HCT116 (cell line): ENCODE measurements around the gene PRPF39. TPM values are rescaled to one million over a fixed set of nuclear protein-coding genes. Genes with fewer than 3 reads are reported as not detected.
A peak's percentile ranks its signal among the peaks of the same experiment; 100 is the strongest.

Source experiments
- ATAC-seq: fragments of 200-7000 bp; cut with Tn5 transposase; 2 replicates; pipeline ENCODE4 v1.9.1; 2020; ENCODE audit warnings: mild to moderate bottlenecking, moderate library complexity
- BruUV-seq: library from RNA; stranded (reverse); fragments of 400-500 nt; replicated peaks from 2 replicates; lab custom pipeline; 2021; lab: Mats Ljungman, UMichigan
- CTCF ChIA-PET: fragments of 300-600 bp; sonication (Branson Sonifier 250); formaldehyde crosslinking; loops from one replicate; lab custom pipeline; 2021; ENCODE audit warnings: antibody characterized with exemption; lab: Charles Lee
- POLR2A ChIA-PET: fragments of 300-600, 350-600 bp; sonication (Branson Sonifier 250); formaldehyde crosslinking; loops from one replicate; lab custom pipeline; 2021; ENCODE audit warnings: antibody characterized with exemption; lab: Charles Lee
- RAD21 ChIA-PET, 2 experiments: fragments of 300-600 bp; sonication (Branson Sonifier 250); formaldehyde crosslinking; loops; one replicate each; lab custom pipeline; 2023; ENCODE audit warnings: low total read pairs in 2 of 2; ENCODE audit not compliant: uncharacterized antibody in 2 of 2, unreplicated experiment in 2 of 2, low non-redundant PET in 1 of 2; lab: Charles Lee
- DNase-seq: peaks from one replicate; pipeline ENCODE4 v3.0.0-alpha.2; 2010; ENCODE audit warnings: low read depth, low spot score
- H2AFZ ChIP-seq: fragments of 200-600 bp; shearing (Covaris generic), sonication (generic); 2 replicates; pipeline ENCODE4 v1.6.1; 2017; ENCODE audit warnings: low read depth, mixed run types, mixed read lengths, antibody characterized with exemption, low read length; ENCODE audit not compliant: poor library complexity, severe bottlenecking
- H3K27ac ChIP-seq: 2 replicates; pipeline ENCODE4 v1.5.1; 2012; ENCODE audit warnings: low read depth, low read length
- H3K27me3 ChIP-seq: fragments of 200-600 bp; sonication (generic); 2 replicates; pipeline ENCODE4 v1.6.1; 2016; ENCODE audit warnings: mixed run types, low read length, mixed read lengths; ENCODE audit not compliant: insufficient read depth
- H3K36me3 ChIP-seq, 2 experiments: fragments of 200-500 bp in 1 of 2; fragments of 200-600 bp in 1 of 2; sonication (Bioruptor generic) in 1 of 2; sonication (generic) in 1 of 2; 2 replicates each; pipeline versions ENCODE4 v1.5.1 to v1.6.1; 2014 to 2016; ENCODE audit warnings: low read length in 2 of 2, inconsistent platforms in 1 of 2, mixed read lengths in 1 of 2, mixed run types in 1 of 2; ENCODE audit not compliant: insufficient read depth in 2 of 2, control insufficient read depth in 1 of 2
- H3K4me1 ChIP-seq, 2 experiments: fragments of 200-600 bp in 1 of 2; sonication (generic) in 1 of 2; 2 replicates each; pipeline versions ENCODE4 v1.5.1 to v1.6.1; 2012 to 2017; ENCODE audit warnings: low read length in 2 of 2, inconsistent platforms in 1 of 2, mild to moderate bottlenecking in 1 of 2, mixed read lengths in 1 of 2, mixed run types in 1 of 2, moderate library complexity in 1 of 2; ENCODE audit not compliant: insufficient read depth in 2 of 2, control insufficient read depth in 1 of 2
- H3K4me2 ChIP-seq: fragments of 200-600 bp; sonication (generic); 2 replicates; pipeline ENCODE4 v1.6.1; 2017; ENCODE audit warnings: mixed run types, low read length, mixed read lengths
- H3K4me3 ChIP-seq, 2 experiments: fragments of 200-600 bp in 1 of 2; sonication (generic) in 1 of 2; replicated peaks in 1 of 2; 2 replicates each; pipeline ENCODE4 v1.5.1; 2011 to 2016; ENCODE audit warnings: low read length in 2 of 2, control low read depth in 1 of 2, low read depth in 1 of 2, mild to moderate bottlenecking in 1 of 2, mixed read lengths in 1 of 2, mixed run types in 1 of 2
- H3K79me2 ChIP-seq: fragments of 200-600 bp; sonication (generic); 2 replicates; pipeline ENCODE4 v1.6.1; 2017; ENCODE audit warnings: mild to moderate bottlenecking, mixed run types, low read length, moderate library complexity, mixed read lengths; ENCODE audit not compliant: insufficient read depth
- H3K9ac ChIP-seq: fragments of 200-600 bp; sonication (generic); 2 replicates; pipeline ENCODE4 v1.6.1; 2016; ENCODE audit warnings: low read length, mixed read lengths
- H3K9me2 ChIP-seq: fragments of 200-600 bp; sonication (generic), shearing (Covaris generic); 2 replicates; pipeline ENCODE4 v1.6.1; 2017; ENCODE audit warnings: mixed run types, mild to moderate bottlenecking, moderate library complexity; ENCODE audit not compliant: insufficient read depth
- H3K9me3 ChIP-seq, 2 experiments: fragments of 200-500 bp in 1 of 2; fragments of 200-600 bp in 1 of 2; sonication (Bioruptor generic) in 1 of 2; sonication (generic) in 1 of 2; 2 replicates each; pipeline ENCODE4 v1.6.1; 2014 to 2017; ENCODE audit warnings: low read length in 2 of 2, mixed read lengths in 2 of 2, inconsistent platforms in 1 of 2, low read depth in 1 of 2, mild to moderate bottlenecking in 1 of 2, mixed run types in 1 of 2, moderate library complexity in 1 of 2; ENCODE audit not compliant: control insufficient read depth in 1 of 2, insufficient read depth in 1 of 2
- H4K20me1 ChIP-seq: fragments of 200-600 bp; sonication (generic), shearing (Covaris generic); 2 replicates; pipeline ENCODE4 v1.6.1; 2017; ENCODE audit warnings: mixed run types, mild to moderate bottlenecking, moderate library complexity; ENCODE audit not compliant: insufficient read depth
- CEBPB ChIP-seq: IDR thresholded peaks from 2 replicates; pipeline ENCODE4 v1.6.1; 2012; ENCODE audit warnings: low read depth
- EGR1 ChIP-seq: IDR thresholded peaks from 2 replicates; pipeline ENCODE4 v1.6.1; 2012; ENCODE audit warnings: low read depth
- ELF1 ChIP-seq: IDR thresholded peaks from 2 replicates; pipeline ENCODE4 v1.6.1; 2012; ENCODE audit warnings: low read depth, borderline replicate concordance
- EZH2phosphoT487 ChIP-seq: fragments of 200-600 bp; IDR thresholded peaks from 2 replicates; pipeline ENCODE4 v1.6.1; 2018; ENCODE audit warnings: antibody characterized with exemption, borderline replicate concordance
- FOSL1 ChIP-seq: IDR thresholded peaks from 2 replicates; pipeline ENCODE4 v1.6.1; 2012; ENCODE audit warnings: low read depth
- JUND ChIP-seq: IDR thresholded peaks from 2 replicates; pipeline ENCODE4 v1.6.1; 2012
- POLR2A ChIP-seq: IDR thresholded peaks from 2 replicates; pipeline ENCODE4 v1.7.0; 2011; ENCODE audit warnings: borderline replicate concordance; ENCODE audit not compliant: insufficient read depth, insufficient read length; ENCODE audit errors: extremely low read depth
- POLR2AphosphoS5 ChIP-seq: IDR thresholded peaks from 2 replicates; pipeline ENCODE4 v1.6.1; 2011; ENCODE audit warnings: mild to moderate bottlenecking, low read depth, low read length, moderate library complexity
- RAD21 ChIP-seq: IDR thresholded peaks from 2 replicates; pipeline ENCODE4 v1.6.1; 2012; ENCODE audit warnings: low read depth, mild to moderate bottlenecking
- SIN3A ChIP-seq: IDR thresholded peaks from 2 replicates; pipeline ENCODE4 v1.6.1; 2012; ENCODE audit warnings: low read depth
- SP1 ChIP-seq: IDR thresholded peaks from 2 replicates; pipeline ENCODE4 v1.6.1; 2012; ENCODE audit warnings: low read depth
- SRF ChIP-seq: IDR thresholded peaks from 2 replicates; pipeline ENCODE4 v1.6.1; 2012; ENCODE audit warnings: low read depth
- YY1 ChIP-seq: IDR thresholded peaks from 2 replicates; pipeline ENCODE4 v1.6.1; 2011; ENCODE audit warnings: low read length, low read depth, moderate library complexity, mild to moderate bottlenecking; ENCODE audit not compliant: insufficient replicate concordance; ENCODE audit errors: extremely low read depth
- ZFX ChIP-seq: fragments of 450-650 bp; IDR thresholded peaks from 2 replicates; pipeline ENCODE4 v1.6.1; 2017
- intact Hi-C: fragments of 100-400 bp; cut with micrococcal nuclease; formaldehyde crosslinking; loops from 2 replicates; pipeline ENCODE4 v1.10.0; 2022
- total RNA-seq: library from RNA; stranded (reverse); gene quantifications from one replicate; pipeline ENCODE4 v1.2.1, GENCODE V29; 2021; ENCODE audit not compliant: unreplicated experiment
- TF ChIP-seq, protein P1 (sequence below): IDR thresholded peaks from 2 replicates; pipeline ENCODE4 v1.6.1; 2012
- TF ChIP-seq, protein P2 (sequence below): IDR thresholded peaks from 2 replicates; pipeline ENCODE4 v1.6.1; 2012; ENCODE audit warnings: low read depth
- TF ChIP-seq, protein P3 (sequence below), 3 experiments: fragments of 200-600 bp in 1 of 3; sonication (generic) in 1 of 3; IDR thresholded peaks in 2 of 3; conservative IDR thresholded peaks in 1 of 3; 2 replicates each; pipeline ENCODE4 v1.5.1; 2012 to 2017; ENCODE audit warnings: low read depth in 2 of 3, low read length in 2 of 3, antibody characterized with exemption in 1 of 3, borderline replicate concordance in 1 of 3, control low read depth in 1 of 3, mild to moderate bottlenecking in 1 of 3, mixed read lengths in 1 of 3, mixed run types in 1 of 3, moderate library complexity in 1 of 3; ENCODE audit not compliant: insufficient read depth in 1 of 3
- TF ChIP-seq, protein P4 (sequence below): IDR thresholded peaks from 2 replicates; pipeline ENCODE4 v1.6.1; 2011; ENCODE audit warnings: mild to moderate bottlenecking, low read length, moderate library complexity; ENCODE audit not compliant: insufficient replicate concordance; ENCODE audit errors: extremely low read depth
- TF ChIP-seq, protein P5 (sequence below): IDR thresholded peaks from 2 replicates; pipeline ENCODE4 v1.6.1; 2012

Gene PRPF39
- total RNA-seq, 1 experiment from 2014 or later = 44.7 TPM

DNA sequence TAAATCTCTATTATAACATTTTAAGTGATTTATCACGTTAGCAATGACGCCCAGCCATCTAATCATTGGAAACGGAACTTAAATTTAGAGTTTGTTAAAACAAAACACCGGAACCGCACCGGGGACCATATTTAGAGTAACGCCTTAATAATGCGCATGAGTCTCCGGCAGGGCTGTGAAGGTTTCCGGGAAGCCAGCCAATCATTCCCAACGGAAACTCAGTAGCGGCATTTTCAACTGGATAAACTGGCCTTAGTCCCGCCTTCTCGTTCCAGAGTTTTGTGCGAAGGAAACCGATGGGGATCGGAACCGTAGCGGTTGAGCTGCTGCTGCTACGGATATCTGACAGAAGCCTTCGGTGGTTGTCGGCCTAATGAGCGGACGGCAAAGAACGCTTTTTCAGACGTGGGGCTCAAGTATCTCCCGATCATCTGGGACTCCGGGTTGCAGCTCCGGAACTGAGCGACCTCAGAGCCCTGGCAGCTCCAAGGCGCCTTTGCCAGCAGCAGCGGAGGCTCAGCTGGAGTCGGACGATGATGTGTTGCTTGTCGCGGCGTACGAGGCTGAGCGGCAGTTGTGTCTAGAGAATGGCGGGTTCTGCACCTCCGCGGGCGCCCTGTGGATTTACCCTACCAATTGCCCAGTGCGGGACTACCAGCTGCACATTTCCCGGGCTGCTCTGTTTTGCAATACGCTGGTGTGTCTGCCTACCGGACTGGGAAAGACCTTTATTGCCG is 51.9 kb downstream of the PRPF39 start, which contains the start of gene FANCM:
FANCM (plus strand) TSS at position 272 of the 737 bp plus-strand sequence; CDS start at position 374, 102 bp downstream.
- Histone ChIP-seq H3K27me3 (no peaks in the 10 kb centered on the region), H3K27ac (peak within 1 kb of the TSS; percentile 70), H3K4me3 (peak within 1 kb of the TSS; percentile 67 to 92), H3K79me2 (peaks cover 82% of the 10 kb centered on the region), H3K9me2 (no peaks in the 10 kb centered on the region), H3K36me3 (no peaks in the 10 kb centered on the region), H3K9me3 (no peaks in the 10 kb centered on the region), H3K4me2 (peak within 1 kb of the TSS; percentile 78), H4K20me1 (no peaks in the 10 kb centered on the region), H3K4me1 (peaks cover 9 to 21% of the 10 kb centered on the region in 2 experiments), H3K9ac (peak within 1 kb of the TSS; percentile 71), H2AFZ (peak within 1 kb of the TSS; percentile 69)
- POLR2A ChIA-PET = interaction anchor here (0.8 kb wide), 1 partner anchor 43 kb away, joined by 3 read pairs; no protein-coding TSS in a partner anchor
- BruUV-seq = TSS peak; percentile 70
- RAD21 ChIA-PET = no interaction called here
- ATAC-seq (peak; percentile 67), DNase-seq (peak; percentile 98)
- CTCF ChIA-PET = no interaction called here
- intact Hi-C loops = loop anchor here (2.0 kb wide), 1 partner anchor 175 kb away; the partner anchor contains the start of gene KLHL28
- TF ChIP-seq, protein P1, sequence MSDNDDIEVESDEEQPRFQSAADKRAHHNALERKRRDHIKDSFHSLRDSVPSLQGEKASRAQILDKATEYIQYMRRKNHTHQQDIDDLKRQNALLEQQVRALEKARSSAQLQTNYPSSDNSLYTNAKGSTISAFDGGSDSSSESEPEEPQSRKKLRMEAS = peak; percentile 58
- peak; percentile 79 for TF ChIP-seq POLR2A
- no peak for TF ChIP-seq JUND
- TF ChIP-seq EZH2phosphoT487 = no peak
- TF ChIP-seq EGR1 = no peak
- TF ChIP-seq ELF1 = peak; percentile 55
- no peak for TF ChIP-seq FOSL1
- no peak for TF ChIP-seq RAD21
- TF ChIP-seq, protein P2, sequence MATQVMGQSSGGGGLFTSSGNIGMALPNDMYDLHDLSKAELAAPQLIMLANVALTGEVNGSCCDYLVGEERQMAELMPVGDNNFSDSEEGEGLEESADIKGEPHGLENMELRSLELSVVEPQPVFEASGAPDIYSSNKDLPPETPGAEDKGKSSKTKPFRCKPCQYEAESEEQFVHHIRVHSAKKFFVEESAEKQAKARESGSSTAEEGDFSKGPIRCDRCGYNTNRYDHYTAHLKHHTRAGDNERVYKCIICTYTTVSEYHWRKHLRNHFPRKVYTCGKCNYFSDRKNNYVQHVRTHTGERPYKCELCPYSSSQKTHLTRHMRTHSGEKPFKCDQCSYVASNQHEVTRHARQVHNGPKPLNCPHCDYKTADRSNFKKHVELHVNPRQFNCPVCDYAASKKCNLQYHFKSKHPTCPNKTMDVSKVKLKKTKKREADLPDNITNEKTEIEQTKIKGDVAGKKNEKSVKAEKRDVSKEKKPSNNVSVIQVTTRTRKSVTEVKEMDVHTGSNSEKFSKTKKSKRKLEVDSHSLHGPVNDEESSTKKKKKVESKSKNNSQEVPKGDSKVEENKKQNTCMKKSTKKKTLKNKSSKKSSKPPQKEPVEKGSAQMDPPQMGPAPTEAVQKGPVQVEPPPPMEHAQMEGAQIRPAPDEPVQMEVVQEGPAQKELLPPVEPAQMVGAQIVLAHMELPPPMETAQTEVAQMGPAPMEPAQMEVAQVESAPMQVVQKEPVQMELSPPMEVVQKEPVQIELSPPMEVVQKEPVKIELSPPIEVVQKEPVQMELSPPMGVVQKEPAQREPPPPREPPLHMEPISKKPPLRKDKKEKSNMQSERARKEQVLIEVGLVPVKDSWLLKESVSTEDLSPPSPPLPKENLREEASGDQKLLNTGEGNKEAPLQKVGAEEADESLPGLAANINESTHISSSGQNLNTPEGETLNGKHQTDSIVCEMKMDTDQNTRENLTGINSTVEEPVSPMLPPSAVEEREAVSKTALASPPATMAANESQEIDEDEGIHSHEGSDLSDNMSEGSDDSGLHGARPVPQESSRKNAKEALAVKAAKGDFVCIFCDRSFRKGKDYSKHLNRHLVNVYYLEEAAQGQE = no peak
- no peak for TF ChIP-seq ZFX
- TF ChIP-seq, protein P3, sequence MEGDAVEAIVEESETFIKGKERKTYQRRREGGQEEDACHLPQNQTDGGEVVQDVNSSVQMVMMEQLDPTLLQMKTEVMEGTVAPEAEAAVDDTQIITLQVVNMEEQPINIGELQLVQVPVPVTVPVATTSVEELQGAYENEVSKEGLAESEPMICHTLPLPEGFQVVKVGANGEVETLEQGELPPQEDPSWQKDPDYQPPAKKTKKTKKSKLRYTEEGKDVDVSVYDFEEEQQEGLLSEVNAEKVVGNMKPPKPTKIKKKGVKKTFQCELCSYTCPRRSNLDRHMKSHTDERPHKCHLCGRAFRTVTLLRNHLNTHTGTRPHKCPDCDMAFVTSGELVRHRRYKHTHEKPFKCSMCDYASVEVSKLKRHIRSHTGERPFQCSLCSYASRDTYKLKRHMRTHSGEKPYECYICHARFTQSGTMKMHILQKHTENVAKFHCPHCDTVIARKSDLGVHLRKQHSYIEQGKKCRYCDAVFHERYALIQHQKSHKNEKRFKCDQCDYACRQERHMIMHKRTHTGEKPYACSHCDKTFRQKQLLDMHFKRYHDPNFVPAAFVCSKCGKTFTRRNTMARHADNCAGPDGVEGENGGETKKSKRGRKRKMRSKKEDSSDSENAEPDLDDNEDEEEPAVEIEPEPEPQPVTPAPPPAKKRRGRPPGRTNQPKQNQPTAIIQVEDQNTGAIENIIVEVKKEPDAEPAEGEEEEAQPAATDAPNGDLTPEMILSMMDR (IDR thresholded peaks at IDR 0.05 in 2 of 3, conservative IDR thresholded peaks at IDR 0.05 in 1 of 3; ENCODE audit: borderline replicate concordance in 1 of 3, insufficient read depth in 1 of 3, low read depth in 2 of 3, low read length in 2 of 3) = no peak
- TF ChIP-seq SIN3A = peak; percentile 89; the same call in 1 of the 2 replicates
- TF ChIP-seq YY1 = peak; percentile 68
- peak; percentile 82 for TF ChIP-seq POLR2AphosphoS5
- TF ChIP-seq CEBPB = no peak
- TF ChIP-seq, protein P4, sequence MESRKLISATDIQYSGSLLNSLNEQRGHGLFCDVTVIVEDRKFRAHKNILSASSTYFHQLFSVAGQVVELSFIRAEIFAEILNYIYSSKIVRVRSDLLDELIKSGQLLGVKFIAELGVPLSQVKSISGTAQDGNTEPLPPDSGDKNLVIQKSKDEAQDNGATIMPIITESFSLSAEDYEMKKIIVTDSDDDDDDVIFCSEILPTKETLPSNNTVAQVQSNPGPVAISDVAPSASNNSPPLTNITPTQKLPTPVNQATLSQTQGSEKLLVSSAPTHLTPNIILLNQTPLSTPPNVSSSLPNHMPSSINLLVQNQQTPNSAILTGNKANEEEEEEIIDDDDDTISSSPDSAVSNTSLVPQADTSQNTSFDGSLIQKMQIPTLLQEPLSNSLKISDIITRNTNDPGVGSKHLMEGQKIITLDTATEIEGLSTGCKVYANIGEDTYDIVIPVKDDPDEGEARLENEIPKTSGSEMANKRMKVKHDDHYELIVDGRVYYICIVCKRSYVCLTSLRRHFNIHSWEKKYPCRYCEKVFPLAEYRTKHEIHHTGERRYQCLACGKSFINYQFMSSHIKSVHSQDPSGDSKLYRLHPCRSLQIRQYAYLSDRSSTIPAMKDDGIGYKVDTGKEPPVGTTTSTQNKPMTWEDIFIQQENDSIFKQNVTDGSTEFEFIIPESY = no peak
- peak; percentile 59; the same call in 1 of the 2 replicates for TF ChIP-seq SRF
- TF ChIP-seq, protein P5, sequence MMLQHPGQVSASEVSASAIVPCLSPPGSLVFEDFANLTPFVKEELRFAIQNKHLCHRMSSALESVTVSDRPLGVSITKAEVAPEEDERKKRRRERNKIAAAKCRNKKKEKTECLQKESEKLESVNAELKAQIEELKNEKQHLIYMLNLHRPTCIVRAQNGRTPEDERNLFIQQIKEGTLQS = no peak
- TF ChIP-seq SP1 = peak; percentile 83
